Suprapubic skin (tissue), 4 donors: ENCODE results near the gene GRIK4.

Source experiments
- CTCF ChIP-seq, 2 donors: fragments of 200-600 bp in 1 of 2; fragments of 450-650 bp in 1 of 2; sonication (generic) in 1 of 2; IDR thresholded peaks; one replicate each; pipeline ENCODE4 v1.5.1; 2016 to 2019; ENCODE audit warnings: antibody characterized with exemption in 2 of 2, mild to moderate bottlenecking in 1 of 2, moderate library complexity in 1 of 2
- POLR2A ChIP-seq, 2 donors: fragments of 450-650 bp; IDR thresholded peaks; one replicate each; pipeline ENCODE4 v1.6.1; 2017; ENCODE audit warnings: antibody characterized with exemption in 2 of 2, mild to moderate bottlenecking in 2 of 2, moderate library complexity in 2 of 2
- POLR2AphosphoS5 ChIP-seq, 3 donors: sonication (generic); formaldehyde crosslinking; IDR thresholded peaks; one replicate each; pipeline ENCODE4 v1.6.1; 2017; ENCODE audit warnings: antibody characterized with exemption in 3 of 3

GRCh38 chr11:120824242-120824641, 312.7 kb downstream of the GRIK4 start:
- TF ChIP-seq POLR2AphosphoS5 (IDR thresholded peaks at IDR 0.05) = no peak
- TF ChIP-seq CTCF (IDR thresholded peaks at IDR 0.05) = no peak
- no peak for TF ChIP-seq POLR2A (IDR thresholded peaks at IDR 0.05)
